ENCODE measurements around the gene BRWD1. TPM values are rescaled to one million over a fixed set of nuclear protein-coding genes. Genes with fewer than 3 reads are reported as not detected.

The BRWD1 gene
- 10 to 100 TPM; 28.3 to 73.3 (median 34.1) TPM for polyA plus RNA-seq

DNA sequence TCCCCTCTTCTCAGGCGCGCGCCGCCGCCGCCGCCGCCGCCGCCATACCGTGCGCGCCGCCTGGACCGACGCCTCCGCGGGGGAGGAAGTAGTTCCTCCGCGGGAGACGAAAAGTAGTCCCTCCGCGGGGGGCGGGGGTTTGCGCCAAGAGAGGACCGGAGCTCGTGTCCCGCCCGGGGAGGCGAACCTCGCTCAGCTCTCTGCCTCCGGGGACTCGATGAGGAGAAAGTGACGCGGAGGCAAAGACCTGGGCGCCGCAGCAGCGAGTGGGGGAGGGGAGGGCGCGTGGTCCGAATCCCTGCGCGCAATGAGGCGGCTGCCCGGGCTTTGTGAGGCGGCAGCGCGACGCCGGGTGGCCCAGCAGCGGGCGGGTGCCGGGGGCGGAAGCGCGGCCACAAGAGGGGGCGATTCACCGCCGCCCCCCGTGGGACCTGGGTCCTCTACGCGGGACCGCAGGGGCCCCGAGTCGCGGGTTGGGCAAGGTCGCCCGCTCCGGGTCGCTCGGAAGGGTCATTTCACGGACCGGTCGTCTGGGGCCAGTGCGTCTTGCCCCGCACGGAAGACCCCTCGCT lies at the start of gene BRWD1:
Gene BRWD1 (minus strand): TSS at position 62 of the 572 bp plus-strand sequence. CDS start 141 bp downstream, outside the sequence.
- peak within 1 kb of the TSS; percentile 86 to 96 (median 91) for H3K4me3 Mint-ChIP-seq

DNA sequence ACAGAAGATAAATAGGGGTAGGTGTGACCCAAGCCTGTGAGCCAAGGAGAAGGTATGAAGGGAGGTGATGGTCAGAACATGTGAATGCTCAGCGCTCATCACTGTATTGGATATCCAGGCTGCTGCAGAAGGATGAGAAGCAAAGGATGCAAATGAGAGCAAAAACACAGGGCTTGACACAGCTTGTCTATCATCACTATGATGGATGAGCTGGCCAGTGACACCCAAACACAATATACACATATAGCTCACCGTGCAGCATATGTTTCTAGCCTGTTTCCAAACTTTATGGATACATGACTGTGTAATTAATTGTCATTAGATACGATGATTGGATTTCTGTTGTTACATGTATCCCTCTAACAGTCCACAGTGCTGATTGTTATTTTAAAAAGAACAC lies 49.3 kb upstream of the BRWD1 start:
- Mint-ChIP-seq H3K36me3 (no peaks in the 10 kb centered on the region), H3K27me3 (ENCODE audit: low read depth in 3 of 3) (peaks cover 3 to 11% (median 4%) of the 10 kb centered on the region in 3 donors), H3K4me1 (no peaks in the 10 kb centered on the region), H3K4me3 (no peak overlapping the region), H3K27ac (no peak overlapping the region), H3K9me3 (no peaks in the 10 kb centered on the region)
- no peak for DNase-seq

More for the DNA sequence above, at the start of gene BRWD1:
- Mint-ChIP-seq H3K36me3 (peaks cover 0 to 4% (median 0%) of the 10 kb centered on the region in 3 donors), H3K4me1 (peaks cover 26 to 32% of the 10 kb centered on the region in 2 donors), H3K9me3 (peaks cover 0 to 2% (median 0%) of the 10 kb centered on the region in 6 donors), H3K27me3 (ENCODE audit: low read depth in 3 of 3) (peaks cover 16 to 33% (median 16%) of the 10 kb centered on the region in 3 donors), H3K27ac (peak within 1 kb of the TSS; percentile 88 to 95 (median 92))
- DNase-seq = peak; percentile 83 to 91 (median 90)

DNA sequence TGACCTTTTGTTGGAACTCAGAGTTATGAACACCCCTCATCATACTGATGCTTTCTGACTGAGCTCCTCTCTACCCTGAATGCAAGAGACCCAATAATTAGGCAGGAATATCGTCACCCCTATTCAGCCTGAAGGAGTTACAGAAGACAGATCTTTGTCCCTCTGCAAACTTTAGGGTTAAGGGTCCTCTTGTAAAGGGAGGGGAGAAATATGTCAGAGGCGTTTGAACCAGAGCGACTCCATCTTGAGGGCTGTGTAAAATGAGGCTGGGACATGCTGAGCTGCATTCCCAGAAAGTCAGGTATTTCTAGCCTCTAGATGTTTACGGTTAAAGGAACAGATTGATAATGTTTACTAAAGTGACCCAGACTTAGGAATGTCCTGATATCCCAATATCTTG lies 46.0 kb upstream of the BRWD1 start:
- DNase-seq = no peak
- no peak overlapping the region for H3K27ac Mint-ChIP-seq
- H3K36me3 Mint-ChIP-seq = no peaks in the 10 kb centered on the region
- H3K4me1 Mint-ChIP-seq = no peaks in the 10 kb centered on the region
- no peak overlapping the region for H3K4me3 Mint-ChIP-seq
- H3K27me3 Mint-ChIP-seq (ENCODE audit: low read depth in 3 of 3) = peaks cover 3 to 13% (median 6%) of the 10 kb centered on the region in 3 donors
- no peaks in the 10 kb centered on the region for H3K9me3 Mint-ChIP-seq

DNA sequence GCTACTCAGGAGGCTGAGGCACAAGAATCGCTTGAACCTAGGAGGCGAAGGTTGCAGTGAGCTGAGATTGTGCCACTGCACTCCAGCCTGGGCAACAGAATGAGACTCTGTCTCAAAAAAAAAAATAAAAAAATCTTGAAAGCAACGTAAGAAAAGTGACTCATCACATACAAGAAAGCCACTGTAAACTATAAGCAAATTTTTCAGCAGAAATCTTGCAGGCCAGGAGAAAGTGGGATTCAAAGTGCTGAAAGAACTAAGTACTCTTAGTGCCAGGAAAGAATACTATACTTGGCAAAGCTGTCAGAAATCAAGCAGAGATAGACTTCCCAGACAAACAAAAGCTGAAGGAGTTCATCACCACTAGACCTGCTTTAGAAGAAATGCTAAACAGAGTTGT lies 39.9 kb upstream of the BRWD1 start:
- Mint-ChIP-seq H3K36me3 (no peaks in the 10 kb centered on the region), H3K27me3 (ENCODE audit: low read depth in 3 of 3) (peaks cover 9 to 20% (median 13%) of the 10 kb centered on the region in 3 donors), H3K9me3 (no peaks in the 10 kb centered on the region), H3K27ac (no peak overlapping the region), H3K4me1 (peaks cover 9 to 11% of the 10 kb centered on the region in 2 donors), H3K4me3 (no peak overlapping the region)
- DNase-seq = no peak

DNA sequence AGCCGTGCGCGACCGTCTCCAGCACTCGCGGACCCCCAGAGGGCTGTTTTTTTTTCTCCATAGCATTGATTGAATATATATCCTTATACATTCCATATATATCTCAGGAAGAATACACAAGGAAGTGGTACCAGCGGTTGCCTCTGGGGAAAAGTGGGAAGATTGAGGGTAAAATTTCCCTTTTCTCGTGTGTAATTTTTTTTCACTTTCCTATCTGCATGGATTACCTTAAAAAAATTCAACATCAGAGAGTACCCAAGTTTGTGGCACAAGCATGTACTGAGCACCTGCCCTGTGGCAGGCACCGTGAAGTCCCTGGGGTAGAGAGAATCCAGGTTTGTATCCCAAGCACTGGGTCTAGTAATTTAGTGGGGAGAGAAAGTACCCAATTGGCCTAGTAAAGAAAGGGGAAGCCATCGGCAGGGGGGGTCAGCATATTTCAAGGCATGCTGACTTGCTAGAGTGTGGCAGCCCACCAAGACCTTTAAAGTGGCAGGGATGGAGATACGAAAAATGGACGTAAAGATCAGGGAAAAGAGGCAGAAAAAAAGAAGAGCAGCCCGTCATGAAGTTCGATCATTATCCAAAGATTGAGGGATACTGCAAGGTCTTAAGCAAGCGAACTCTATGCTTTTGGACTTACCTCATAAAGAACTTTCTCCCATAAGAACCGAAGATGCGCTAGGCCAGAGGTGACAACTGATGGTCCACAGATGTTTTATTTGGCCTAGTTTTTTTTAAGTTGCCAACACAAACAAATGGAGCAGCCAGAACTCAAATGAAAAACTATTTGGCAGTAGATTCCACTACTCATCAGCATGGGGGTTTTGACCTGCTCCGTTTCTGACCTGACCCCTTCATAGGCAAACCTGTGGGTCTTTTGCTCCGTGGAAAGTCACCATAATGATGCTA lies 36.9 kb upstream of the BRWD1 start:
- Mint-ChIP-seq H3K36me3 (peaks cover 4% of the 10 kb centered on the region in 3 donors), H3K9me3 (no peaks in the 10 kb centered on the region), H3K27me3 (ENCODE audit: low read depth in 3 of 3) (peaks cover 9 to 27% (median 15%) of the 10 kb centered on the region in 3 donors), H3K4me3 (peak overlapping the region; percentile 93 to 96 (median 95)), H3K4me1 (peaks cover 31 to 41% of the 10 kb centered on the region in 2 donors), H3K27ac (peak overlapping the region; percentile 81 to 97 (median 96))
- DNase-seq = no peak

DNA sequence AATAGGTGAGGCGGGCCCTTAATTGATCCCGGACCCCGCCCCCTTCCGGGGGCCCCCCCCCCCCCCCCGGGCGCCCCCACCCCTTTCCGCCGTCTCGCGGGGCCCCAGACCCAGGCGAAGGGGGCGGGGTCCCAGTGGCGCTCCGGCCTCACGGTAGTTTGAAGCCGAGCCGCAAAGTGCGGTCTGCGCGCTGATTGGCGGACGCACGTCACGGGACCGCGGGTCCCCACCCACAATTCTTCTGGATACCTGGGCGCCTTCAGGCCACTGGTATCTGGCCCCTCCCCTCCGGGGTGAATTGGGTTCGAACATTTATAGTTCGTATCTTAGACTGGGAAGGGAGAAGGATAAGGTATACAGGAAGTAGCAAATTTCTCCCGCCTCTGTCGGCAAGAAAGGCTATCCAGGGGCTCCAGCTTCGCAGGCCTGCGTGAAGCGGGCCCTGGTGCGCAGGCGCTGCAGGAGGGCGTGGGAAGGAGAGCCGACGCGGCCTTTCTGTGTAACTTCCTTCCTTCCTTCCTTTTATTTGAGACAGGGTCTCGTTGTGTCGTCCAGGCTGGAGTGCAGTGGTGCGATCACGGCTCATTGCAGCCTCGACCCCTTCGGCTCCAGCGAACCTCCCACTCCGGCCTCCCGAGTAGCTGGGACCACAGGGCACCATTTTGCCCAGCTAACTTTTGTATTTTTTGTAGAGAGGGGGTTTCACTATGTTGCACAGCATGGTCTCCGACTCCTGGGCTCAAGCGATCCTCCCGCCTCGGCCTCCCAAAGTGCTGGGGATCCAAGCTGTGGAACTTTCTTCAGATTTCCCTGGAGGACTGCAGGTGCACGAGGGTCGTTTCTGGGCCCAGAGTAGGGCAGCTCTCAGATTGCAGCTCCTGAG lies 36.0 kb upstream of the BRWD1 start:
- H3K27ac Mint-ChIP-seq = peak overlapping the region; percentile 93 to 97 (median 96)
- peaks cover 7 to 9% (median 8%) of the 10 kb centered on the region in 3 donors for H3K36me3 Mint-ChIP-seq

DNA sequence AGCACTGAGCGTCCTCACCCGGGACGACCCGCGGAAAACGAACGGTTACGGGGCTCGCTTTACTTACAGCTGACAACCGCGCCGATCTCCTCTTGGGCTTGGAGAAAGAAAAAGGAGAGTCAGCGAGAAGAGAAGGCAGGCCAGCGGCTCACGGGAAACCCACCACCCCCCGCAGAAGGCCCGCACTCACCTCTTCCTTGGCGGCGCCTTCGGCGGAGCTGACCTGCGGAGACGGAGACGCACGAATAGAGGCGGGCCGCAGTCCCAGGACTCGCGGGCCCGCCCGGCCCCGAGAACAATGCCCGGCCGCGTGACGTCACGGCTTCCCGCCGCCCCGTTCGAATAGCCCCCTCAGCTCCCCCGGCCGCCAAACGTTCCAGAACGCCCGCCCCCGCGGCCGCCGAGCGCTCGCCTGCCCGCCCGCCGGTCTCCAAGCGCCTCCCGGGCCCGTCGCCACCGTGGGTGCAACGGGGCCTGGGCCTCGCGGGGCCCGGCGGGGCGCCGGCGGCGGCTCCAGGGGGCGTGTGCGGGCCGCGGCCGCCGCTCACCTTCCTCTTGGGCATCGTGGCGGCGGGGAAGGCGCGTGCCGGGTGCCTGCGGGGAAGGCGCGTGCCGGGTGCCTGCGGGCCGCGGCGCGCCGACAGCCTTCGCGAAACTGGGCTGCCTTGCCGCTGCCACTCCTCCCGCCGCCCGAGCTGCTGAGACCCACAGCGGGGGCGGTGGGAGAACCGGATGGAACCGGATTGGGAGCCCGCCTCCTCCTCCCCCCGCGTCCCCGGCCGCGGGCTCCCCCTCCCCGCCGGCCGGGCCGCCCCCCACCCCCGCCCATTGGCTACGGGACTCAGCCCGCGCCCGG lies 35.2 kb upstream of the BRWD1 start, which contains the start of gene HMGN1:
Gene HMGN1 (minus strand): TSS at position 734 of the 856 bp plus-strand sequence. CDS start 171 bp downstream, at position 563.
- DNase-seq = peak; percentile 87 to 90 (median 89)
- H3K27ac Mint-ChIP-seq = peak within 1 kb of the TSS; percentile 93 to 97 (median 96)
- peaks cover 7 to 12% (median 8%) of the 10 kb centered on the region in 3 donors for H3K36me3 Mint-ChIP-seq
- peak within 1 kb of the TSS; percentile 93 to 96 (median 95) for H3K4me3 Mint-ChIP-seq
- peaks cover 9 to 30% (median 13%) of the 10 kb centered on the region in 3 donors for H3K27me3 Mint-ChIP-seq (ENCODE audit: low read depth in 3 of 3)
- peaks cover 37 to 51% of the 10 kb centered on the region in 2 donors for H3K4me1 Mint-ChIP-seq
- H3K9me3 Mint-ChIP-seq = no peaks in the 10 kb centered on the region

More for the DNA sequence above, 36.0 kb upstream of the BRWD1 start:
- peak; percentile 95 to 96 (median 95) for DNase-seq
- Mint-ChIP-seq H3K4me1 (peaks cover 35 to 50% of the 10 kb centered on the region in 2 donors), H3K9me3 (no peaks in the 10 kb centered on the region), H3K27me3 (ENCODE audit: low read depth in 3 of 3) (peaks cover 9 to 30% (median 13%) of the 10 kb centered on the region in 3 donors), H3K4me3 (peak overlapping the region; percentile 93 to 96 (median 95))

DNA sequence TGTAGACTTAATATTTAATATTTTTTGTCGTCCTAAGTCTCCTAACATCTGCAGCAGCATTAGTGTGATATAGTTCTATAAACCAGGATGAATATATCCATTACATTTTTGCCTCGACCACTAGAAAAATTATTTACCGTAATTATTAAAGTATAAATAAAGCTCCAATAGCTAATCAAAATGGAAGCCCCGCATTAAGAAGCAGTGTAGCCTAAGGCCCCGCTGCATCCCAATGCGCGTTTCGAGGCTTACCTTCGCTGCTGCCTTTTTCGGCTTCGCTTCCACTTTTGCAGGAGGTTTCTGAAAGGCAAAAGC lies 34.6 kb upstream of the BRWD1 start:
- peak overlapping the region; percentile 90 to 92 (median 92) for H3K4me3 Mint-ChIP-seq
- peaks cover 8 to 18% (median 13%) of the 10 kb centered on the region in 3 donors for H3K36me3 Mint-ChIP-seq
- no peak for DNase-seq
- peak overlapping the region; percentile 87 to 95 (median 92) for H3K27ac Mint-ChIP-seq
- peaks cover 7 to 30% (median 13%) of the 10 kb centered on the region in 3 donors for H3K27me3 Mint-ChIP-seq (ENCODE audit: low read depth in 3 of 3)
- H3K4me1 Mint-ChIP-seq = peaks cover 37 to 51% of the 10 kb centered on the region in 2 donors
- no peaks in the 10 kb centered on the region for H3K9me3 Mint-ChIP-seq

DNA sequence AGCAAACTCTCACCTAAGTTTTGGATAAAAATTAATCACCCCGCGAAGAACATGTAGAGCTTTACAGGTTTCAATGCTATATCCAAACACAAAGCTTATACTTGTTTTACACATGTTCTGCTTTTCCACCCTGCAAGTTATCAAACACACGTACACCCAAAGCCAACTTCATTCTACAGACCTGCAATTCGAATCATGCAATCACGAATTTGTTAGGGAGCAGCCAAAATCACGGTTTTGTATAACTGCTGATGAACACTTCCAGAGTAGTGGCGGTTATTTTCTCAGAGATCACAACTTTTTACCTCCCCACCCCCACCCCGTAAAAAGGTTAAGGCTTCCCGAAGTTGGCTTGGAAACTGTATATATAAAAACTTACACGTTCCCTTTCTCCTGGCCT lies 34.1 kb upstream of the BRWD1 start:
- peak overlapping the region; percentile 90 to 92 (median 92) for H3K4me3 Mint-ChIP-seq
- H3K9me3 Mint-ChIP-seq = no peaks in the 10 kb centered on the region
- peaks cover 8 to 19% (median 13%) of the 10 kb centered on the region in 3 donors for H3K36me3 Mint-ChIP-seq
- peak overlapping the region; percentile 87 to 95 (median 92) for H3K27ac Mint-ChIP-seq
- no peak for DNase-seq
- peaks cover 7 to 30% (median 13%) of the 10 kb centered on the region in 3 donors for H3K27me3 Mint-ChIP-seq (ENCODE audit: low read depth in 3 of 3)
- peaks cover 37 to 51% of the 10 kb centered on the region in 2 donors for H3K4me1 Mint-ChIP-seq

DNA sequence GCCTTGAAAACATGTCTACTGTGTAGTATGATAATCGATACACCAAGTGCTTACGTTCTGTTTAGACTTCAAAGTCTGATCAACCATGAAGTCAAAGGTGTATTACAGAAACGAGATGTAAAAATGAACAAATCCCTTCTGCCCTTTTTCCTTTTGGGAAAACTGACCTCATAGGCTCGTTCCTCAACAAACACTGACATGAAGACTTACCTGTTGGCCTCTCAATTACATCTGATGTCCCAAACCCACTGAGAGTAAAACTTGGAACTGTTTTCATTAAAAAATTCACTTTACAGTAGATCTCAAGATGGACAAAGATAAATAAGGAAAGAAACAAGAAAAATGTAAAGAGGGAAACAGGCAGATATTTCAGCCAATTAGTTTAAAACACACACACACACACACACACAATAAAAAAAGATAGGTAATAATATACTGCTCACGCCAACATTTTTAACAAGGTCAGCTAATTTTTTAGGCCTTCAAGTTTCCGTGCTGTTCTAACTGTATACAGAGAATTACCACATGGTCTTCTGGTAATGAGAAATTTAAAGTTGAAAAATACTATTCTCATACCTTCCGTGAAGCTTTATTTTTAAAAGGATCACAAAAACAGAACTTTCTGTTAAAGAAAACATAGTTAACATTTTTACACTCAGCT lies 33.4 kb upstream of the BRWD1 start:
- H3K9me3 Mint-ChIP-seq = no peaks in the 10 kb centered on the region
- H3K4me1 Mint-ChIP-seq = peaks cover 37 to 51% of the 10 kb centered on the region in 2 donors
- DNase-seq = no peak
- H3K27ac Mint-ChIP-seq = peak overlapping the region; percentile 28 to 87 (median 50)
- H3K4me3 Mint-ChIP-seq = peak overlapping the region; percentile 33 to 69 (median 63)
- H3K27me3 Mint-ChIP-seq (ENCODE audit: low read depth in 3 of 3) = peaks cover 7 to 26% (median 13%) of the 10 kb centered on the region in 3 donors
- peaks cover 8 to 21% (median 13%) of the 10 kb centered on the region in 3 donors for H3K36me3 Mint-ChIP-seq

DNA sequence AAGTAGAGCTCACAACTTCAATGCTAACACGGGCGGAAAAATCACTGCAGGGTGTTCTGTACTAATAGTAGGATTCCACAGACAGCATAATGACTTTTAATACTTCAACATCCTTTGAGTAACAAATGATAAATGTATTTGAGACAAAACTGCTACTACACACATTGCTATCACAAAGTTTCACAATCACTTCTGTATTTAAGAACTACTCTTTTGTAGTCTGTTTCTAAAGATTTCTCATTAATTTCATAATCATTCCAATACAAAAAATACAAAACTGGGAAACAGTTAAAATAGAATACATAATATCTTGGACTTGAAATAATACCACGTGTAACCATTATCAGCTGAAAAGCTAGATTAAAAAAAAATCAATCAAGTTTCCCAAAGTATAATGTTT lies 32.8 kb upstream of the BRWD1 start:
- DNase-seq = no peak
- Mint-ChIP-seq H3K9me3 (no peaks in the 10 kb centered on the region), H3K4me3 (peak overlapping the region in 3 of 5 donors; percentile 33 to 69 (median 68)), H3K4me1 (peaks cover 37 to 51% of the 10 kb centered on the region in 2 donors), H3K36me3 (peaks cover 8 to 23% (median 13%) of the 10 kb centered on the region in 3 donors), H3K27me3 (ENCODE audit: low read depth in 3 of 3) (peaks cover 7 to 25% (median 12%) of the 10 kb centered on the region in 3 donors), H3K27ac (peak overlapping the region in 3 of 6 donors; percentile 7 to 28 (median 20))

DNA sequence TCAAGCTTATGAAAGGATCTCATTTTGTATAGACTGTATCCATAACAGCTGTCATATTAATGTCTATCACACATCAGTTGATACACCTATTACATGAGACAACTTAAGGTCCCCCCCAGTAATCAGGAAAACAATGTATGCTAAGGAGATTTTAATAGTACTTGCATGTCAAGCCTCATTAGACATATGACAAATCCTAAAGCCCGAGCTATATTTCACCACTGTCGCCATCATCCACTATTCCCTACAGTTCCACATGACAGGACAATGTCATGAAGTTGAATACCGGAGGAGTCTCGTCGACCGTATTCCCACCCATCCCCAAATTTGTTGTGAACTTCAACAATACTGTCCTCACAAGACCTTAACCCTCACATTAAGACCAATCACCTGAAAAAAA lies 32.0 kb upstream of the BRWD1 start:
- Mint-ChIP-seq H3K9me3 (no peaks in the 10 kb centered on the region), H3K4me1 (peaks cover 37 to 51% of the 10 kb centered on the region in 2 donors), H3K27me3 (ENCODE audit: low read depth in 3 of 3) (peaks cover 7 to 25% (median 11%) of the 10 kb centered on the region in 3 donors), H3K36me3 (peaks cover 8 to 28% (median 13%) of the 10 kb centered on the region in 3 donors), H3K27ac (peak overlapping the region in 2 of 6 donors; percentile 17 to 29), H3K4me3 (no peak overlapping the region)
- DNase-seq = no peak

Data from immature natural killer cell (primary cell).